ENCODE measurements around the gene LEF1. TPM values are rescaled to one million over a fixed set of nuclear protein-coding genes. Genes with fewer than 3 reads are reported as not detected.

The LEF1 gene
- total and polyA plus RNA-seq, 2 donors from 2014 or later = 5.1 to 14.5 TPM

DNA sequence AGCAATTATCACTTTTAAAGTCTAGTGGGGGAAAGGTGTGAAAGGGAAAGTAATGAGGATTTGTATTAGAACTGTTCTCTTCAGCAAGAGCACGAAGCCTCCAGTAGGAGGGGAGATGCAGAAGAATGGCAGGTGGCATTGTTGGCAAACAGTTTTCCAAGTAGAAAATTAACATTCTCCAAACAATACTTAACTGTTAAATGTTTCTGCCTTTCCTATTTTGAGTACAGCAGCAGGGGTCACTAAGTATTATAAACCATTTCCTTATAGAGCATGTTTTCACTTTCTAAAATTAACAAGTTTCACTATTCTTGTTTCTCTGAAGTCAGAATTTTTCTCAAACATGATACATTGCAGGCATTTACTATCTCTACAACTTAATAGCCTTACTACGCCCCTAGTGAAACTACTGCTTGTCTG, 58.7 kb downstream of the LEF1 start:
- TF ChIP-seq, protein P1, sequence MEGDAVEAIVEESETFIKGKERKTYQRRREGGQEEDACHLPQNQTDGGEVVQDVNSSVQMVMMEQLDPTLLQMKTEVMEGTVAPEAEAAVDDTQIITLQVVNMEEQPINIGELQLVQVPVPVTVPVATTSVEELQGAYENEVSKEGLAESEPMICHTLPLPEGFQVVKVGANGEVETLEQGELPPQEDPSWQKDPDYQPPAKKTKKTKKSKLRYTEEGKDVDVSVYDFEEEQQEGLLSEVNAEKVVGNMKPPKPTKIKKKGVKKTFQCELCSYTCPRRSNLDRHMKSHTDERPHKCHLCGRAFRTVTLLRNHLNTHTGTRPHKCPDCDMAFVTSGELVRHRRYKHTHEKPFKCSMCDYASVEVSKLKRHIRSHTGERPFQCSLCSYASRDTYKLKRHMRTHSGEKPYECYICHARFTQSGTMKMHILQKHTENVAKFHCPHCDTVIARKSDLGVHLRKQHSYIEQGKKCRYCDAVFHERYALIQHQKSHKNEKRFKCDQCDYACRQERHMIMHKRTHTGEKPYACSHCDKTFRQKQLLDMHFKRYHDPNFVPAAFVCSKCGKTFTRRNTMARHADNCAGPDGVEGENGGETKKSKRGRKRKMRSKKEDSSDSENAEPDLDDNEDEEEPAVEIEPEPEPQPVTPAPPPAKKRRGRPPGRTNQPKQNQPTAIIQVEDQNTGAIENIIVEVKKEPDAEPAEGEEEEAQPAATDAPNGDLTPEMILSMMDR (IDR thresholded peaks at IDR 0.05; ENCODE audit: borderline replicate concordance, extremely low read depth, insufficient read depth) = no peak
- Histone ChIP-seq H3K27ac (ENCODE audit: low read depth in 2 of 2, low read length in 2 of 2) (no peak overlapping the region), H3K9ac (ENCODE audit: low read length in 3 of 3) (no peak overlapping the region), H3K4me1 (ENCODE audit: control insufficient read depth in 2 of 3, insufficient read depth in 2 of 3, low read depth in 1 of 3, low read length in 3 of 3) (no peaks in the 10 kb centered on the region), H3K9me3 (ENCODE audit: control insufficient read depth in 2 of 3, insufficient read depth in 1 of 3, low read length in 3 of 3) (no peaks in the 10 kb centered on the region), H3K36me3 (ENCODE audit: control insufficient read depth in 2 of 3, insufficient read depth in 3 of 3, low read length in 3 of 3) (peaks cover 0 to 2% (median 0%) of the 10 kb centered on the region in 3 donors), H3K27me3 (ENCODE audit: control insufficient read depth, insufficient read depth, low read length) (no peaks in the 10 kb centered on the region), H3K4me3 (ENCODE audit: low read length in 3 of 3) (no peak overlapping the region)
- DNase-seq (no peak), FAIRE-seq (no peak)
- intact Hi-C loops (cut with DNase I) = no loop called here

GRCh38 chr4:108109111-108109510, 59.6 kb downstream of the LEF1 start:
- no peaks in the 10 kb centered on the region for H3K9me3 ChIP-seq (ENCODE audit: control insufficient read depth in 2 of 3, insufficient read depth in 1 of 3, low read length in 3 of 3)
- intact Hi-C loops (cut with DNase I) = no loop called here
- TF ChIP-seq, protein P1 (IDR thresholded peaks at IDR 0.05; ENCODE audit: borderline replicate concordance, extremely low read depth, insufficient read depth) = no peak
- no peak for DNase-seq
- FAIRE-seq = no peak
- H3K27me3 ChIP-seq (ENCODE audit: control insufficient read depth, insufficient read depth, low read length) = no peaks in the 10 kb centered on the region
- no peak overlapping the region for H3K27ac ChIP-seq (ENCODE audit: low read depth in 2 of 2, low read length in 2 of 2)
- H3K9ac ChIP-seq (ENCODE audit: low read length in 3 of 3) = no peak overlapping the region
- no peaks in the 10 kb centered on the region for H3K4me1 ChIP-seq (ENCODE audit: control insufficient read depth in 2 of 3, insufficient read depth in 2 of 3, low read depth in 1 of 3, low read length in 3 of 3)
- H3K4me3 ChIP-seq (ENCODE audit: low read length in 3 of 3) = no peak overlapping the region
- peaks cover 0 to 2% (median 0%) of the 10 kb centered on the region in 3 donors for H3K36me3 ChIP-seq (ENCODE audit: control insufficient read depth in 2 of 3, insufficient read depth in 3 of 3, low read length in 3 of 3)

DNA sequence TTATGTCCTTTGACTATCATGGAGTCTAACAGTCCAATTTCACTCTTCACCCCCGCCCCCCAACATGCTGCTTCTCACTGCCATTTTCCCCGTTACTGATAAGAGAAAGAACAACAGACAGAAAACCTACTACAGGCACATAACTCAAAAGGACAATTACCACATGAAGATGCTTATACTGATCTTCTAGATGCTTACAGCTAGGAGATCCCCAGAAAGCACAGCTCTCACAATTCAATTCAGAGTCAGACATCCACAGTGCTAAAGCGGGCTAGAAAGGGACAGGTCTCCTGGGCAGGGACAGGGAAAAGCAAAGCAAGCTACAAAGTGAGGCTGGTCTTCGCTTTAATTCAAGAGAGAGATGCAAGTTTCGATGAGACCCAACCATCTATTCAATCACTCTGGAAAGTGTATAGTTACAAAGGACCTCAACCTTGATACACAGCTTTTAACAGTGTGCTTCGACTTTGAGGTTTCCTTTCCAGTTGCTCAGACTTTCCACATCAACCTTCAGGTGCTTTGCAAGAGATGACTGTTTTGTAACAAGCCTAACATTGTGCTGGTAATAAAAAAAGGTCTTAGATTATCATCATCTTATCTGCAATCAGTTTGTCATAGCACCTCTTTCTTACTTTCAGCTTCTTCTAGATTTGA, 60.9 kb downstream of the LEF1 start:
- no peak overlapping the region for H3K9ac ChIP-seq (ENCODE audit: low read length in 3 of 3)
- TF ChIP-seq, protein P1 (IDR thresholded peaks at IDR 0.05; ENCODE audit: borderline replicate concordance, extremely low read depth, insufficient read depth) = no peak
- H3K4me1 ChIP-seq (ENCODE audit: control insufficient read depth in 2 of 3, insufficient read depth in 2 of 3, low read depth in 1 of 3, low read length in 3 of 3) = no peaks in the 10 kb centered on the region
- FAIRE-seq (no peak), DNase-seq (no peak)
- intact Hi-C loops (cut with DNase I) = no loop called here
- H3K27me3 ChIP-seq (ENCODE audit: control insufficient read depth, insufficient read depth, low read length) = no peaks in the 10 kb centered on the region
- H3K9me3 ChIP-seq (ENCODE audit: control insufficient read depth in 2 of 3, insufficient read depth in 1 of 3, low read length in 3 of 3) = no peaks in the 10 kb centered on the region
- no peak overlapping the region for H3K4me3 ChIP-seq (ENCODE audit: low read length in 3 of 3)
- H3K36me3 ChIP-seq (ENCODE audit: control insufficient read depth in 2 of 3, insufficient read depth in 3 of 3, low read length in 3 of 3) = peaks cover 0 to 2% (median 0%) of the 10 kb centered on the region in 3 donors
- no peak overlapping the region for H3K27ac ChIP-seq (ENCODE audit: low read depth in 2 of 2, low read length in 2 of 2)

Measured in kidney (tissue), 14 donors.